Measurements from ENCODE around the gene RASSF1.

- no peak for TF ChIP-seq MYC (IDR thresholded peaks at IDR 0.05; ENCODE audit: insufficient read depth, insufficient read length, insufficient replicate concordance, low read length, severe bottlenecking)
- TF ChIP-seq HDAC2 (IDR thresholded peaks at IDR 0.05): no peak
- TF ChIP-seq ZBTB33 (IDR thresholded peaks at IDR 0.05): no peak
- TF ChIP-seq E2F8 (IDR thresholded peaks at IDR 0.05; ENCODE audit: low read depth, partially characterized antibody): no peak
- TF ChIP-seq NFIC (IDR thresholded peaks at IDR 0.05; ENCODE audit: low read depth, low read length): no peak
- TF ChIP-seq POLR2AphosphoS2 (IDR thresholded peaks at IDR 0.05; ENCODE audit: low read depth, low read length): no peak
- TF ChIP-seq YY1 (IDR thresholded peaks at IDR 0.05; ENCODE audit: low read depth, low read length): no peak
- TF ChIP-seq NRF1 (conservative IDR thresholded peaks at IDR 0.05; ENCODE audit: low read depth, low read length): no peak
- no peak for TF ChIP-seq MAX (IDR thresholded peaks at IDR 0.05; ENCODE audit: low read depth, low read length)
- no peak for TF ChIP-seq CTCF (IDR thresholded peaks at IDR 0.05 in 2 of 3, conservative IDR thresholded peaks at IDR 0.05 in 1 of 3; ENCODE audit: control insufficient read depth in 2 of 3, extremely low read depth in 1 of 3, insufficient read depth in 1 of 3, low read depth in 3 of 3, low read length in 3 of 3)
These were observed 31.7 kb upstream of the RASSF1 start for GRCh38 chr3:50372349-50372748.

Measured in GM12878 (cell line).